GM21447 (cell line): ENCODE measurements around the gene THSD7B.
"Not testable (repeated sequence)": the region's sequence is repeated elsewhere in the genome, so short reads cannot be mapped to it uniquely, and the experiment has no call there.

ENCODE experiments used
- ATAC-seq: cut with Tn5 transposase; IDR thresholded peaks from one replicate; pipeline ENCODE4 v1.9.1; 2021; ENCODE audit not compliant: unreplicated experiment

THSD7B gene, protein sequence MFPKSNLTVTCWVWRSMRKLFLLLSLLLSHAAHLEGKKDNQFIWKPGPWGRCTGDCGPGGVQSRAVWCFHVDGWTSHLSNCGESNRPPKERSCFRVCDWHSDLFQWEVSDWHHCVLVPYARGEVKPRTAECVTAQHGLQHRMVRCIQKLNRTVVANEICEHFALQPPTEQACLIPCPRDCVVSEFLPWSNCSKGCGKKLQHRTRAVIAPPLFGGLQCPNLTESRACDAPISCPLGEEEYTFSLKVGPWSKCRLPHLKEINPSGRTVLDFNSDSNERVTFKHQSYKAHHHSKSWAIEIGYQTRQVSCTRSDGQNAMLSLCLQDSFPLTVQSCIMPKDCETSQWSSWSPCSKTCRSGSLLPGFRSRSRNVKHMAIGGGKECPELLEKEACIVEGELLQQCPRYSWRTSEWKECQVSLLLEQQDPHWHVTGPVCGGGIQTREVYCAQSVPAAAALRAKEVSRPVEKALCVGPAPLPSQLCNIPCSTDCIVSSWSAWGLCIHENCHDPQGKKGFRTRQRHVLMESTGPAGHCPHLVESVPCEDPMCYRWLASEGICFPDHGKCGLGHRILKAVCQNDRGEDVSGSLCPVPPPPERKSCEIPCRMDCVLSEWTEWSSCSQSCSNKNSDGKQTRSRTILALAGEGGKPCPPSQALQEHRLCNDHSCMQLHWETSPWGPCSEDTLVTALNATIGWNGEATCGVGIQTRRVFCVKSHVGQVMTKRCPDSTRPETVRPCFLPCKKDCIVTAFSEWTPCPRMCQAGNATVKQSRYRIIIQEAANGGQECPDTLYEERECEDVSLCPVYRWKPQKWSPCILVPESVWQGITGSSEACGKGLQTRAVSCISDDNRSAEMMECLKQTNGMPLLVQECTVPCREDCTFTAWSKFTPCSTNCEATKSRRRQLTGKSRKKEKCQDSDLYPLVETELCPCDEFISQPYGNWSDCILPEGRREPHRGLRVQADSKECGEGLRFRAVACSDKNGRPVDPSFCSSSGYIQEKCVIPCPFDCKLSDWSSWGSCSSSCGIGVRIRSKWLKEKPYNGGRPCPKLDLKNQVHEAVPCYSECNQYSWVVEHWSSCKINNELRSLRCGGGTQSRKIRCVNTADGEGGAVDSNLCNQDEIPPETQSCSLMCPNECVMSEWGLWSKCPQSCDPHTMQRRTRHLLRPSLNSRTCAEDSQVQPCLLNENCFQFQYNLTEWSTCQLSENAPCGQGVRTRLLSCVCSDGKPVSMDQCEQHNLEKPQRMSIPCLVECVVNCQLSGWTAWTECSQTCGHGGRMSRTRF (N-terminal part only)

DNA sequence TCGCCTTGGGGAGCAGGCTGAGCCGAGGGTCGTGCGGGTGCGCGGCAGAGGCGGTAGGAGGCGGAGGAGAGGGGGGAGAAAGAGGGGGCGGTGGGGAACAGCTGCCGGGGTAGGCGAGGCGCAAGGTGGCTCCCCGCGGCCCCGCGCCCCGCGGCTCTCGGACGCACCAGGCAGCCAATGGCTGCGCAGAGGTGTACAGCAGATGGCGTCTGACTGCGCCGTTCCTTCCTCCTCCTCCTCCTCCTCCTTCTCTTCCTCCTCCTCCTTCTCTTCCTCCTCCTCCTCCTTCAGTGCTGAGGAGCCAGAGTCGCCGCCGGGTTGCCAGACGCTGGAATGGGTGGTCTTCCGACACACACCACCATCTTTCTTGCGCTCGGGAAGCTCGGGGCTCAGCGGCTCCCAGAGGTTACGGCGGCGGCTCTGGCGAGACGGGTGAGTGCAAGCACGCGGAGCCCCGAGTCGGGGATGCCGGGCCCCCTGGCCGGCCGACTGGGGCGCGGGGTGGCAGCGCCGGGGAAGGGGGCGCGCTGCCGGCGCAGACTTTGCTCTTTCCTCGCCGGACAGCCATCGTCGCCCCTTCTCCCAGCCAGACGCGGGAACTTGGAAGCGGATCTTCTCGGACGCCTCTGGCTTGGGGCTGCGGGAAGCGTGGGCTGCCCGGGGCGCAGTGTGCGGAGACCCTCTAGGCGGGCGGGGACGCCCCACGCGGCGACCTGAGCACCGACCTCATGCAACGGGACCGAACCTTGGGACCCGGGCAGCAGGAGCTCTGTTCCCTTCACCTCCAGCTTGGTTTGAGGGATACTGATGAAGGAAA, at the start of gene THSD7B:
Gene THSD7B, plus strand, starts transcription at position 290 of the 817 bp plus-strand sequence. CDS start 116,634 bp downstream, outside the sequence.
- no peak for ATAC-seq

DNA sequence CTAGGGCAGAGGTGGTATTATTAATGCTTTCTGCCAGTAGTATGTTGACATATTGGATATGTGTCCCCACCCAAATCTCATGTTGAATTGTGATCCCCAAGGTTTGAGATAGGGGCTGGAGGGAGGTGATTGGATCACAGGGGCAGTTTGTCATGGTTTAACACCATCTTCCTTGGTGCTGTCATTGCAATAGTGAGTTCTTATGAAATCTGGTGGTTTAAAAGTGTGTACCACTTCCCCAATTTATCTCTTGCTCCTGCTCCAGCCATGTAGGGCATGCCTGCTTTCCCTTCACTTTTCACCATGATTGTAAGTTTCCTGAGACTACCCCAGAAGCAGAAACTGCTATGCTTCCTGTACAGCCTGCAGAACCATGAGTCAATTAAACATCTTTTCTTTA, 47.1 kb upstream of the THSD7B start:
- no peak for ATAC-seq

DNA sequence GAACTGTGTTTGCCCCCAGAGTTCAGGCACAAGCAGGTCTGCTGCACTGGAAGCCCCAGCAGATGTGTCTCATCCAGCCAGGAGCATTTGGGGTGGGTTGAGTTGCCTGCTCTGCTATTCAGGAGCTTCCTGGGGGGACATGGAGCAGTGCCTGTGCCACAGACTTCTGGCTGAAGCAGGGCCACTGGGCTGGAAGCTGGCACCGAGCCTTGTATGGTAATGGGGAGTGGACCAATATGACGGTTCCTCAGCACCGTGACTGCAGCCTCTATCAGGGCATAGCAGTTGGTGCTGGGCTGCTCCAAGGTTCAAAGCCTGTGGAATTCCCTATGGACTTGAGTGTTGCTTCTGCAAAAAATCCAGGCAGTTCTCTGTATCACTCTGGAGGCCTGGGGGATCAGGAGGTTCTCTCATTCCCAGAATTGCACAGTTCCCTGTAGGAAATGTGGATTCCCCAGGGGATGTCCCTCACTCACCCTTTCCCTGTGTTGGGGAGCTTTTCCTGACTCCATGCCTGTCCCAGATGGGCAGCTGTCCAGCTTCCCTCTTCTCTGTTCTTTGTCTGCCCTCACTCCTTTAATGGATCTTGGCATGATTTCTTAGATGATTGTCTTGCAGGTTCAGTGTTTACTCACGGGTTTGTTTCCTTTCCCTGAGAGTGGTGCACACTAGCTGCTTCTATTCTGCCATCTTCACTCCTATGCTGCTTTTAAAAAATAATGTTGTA, 37.2 kb upstream of the THSD7B start:
- no peak for ATAC-seq

DNA sequence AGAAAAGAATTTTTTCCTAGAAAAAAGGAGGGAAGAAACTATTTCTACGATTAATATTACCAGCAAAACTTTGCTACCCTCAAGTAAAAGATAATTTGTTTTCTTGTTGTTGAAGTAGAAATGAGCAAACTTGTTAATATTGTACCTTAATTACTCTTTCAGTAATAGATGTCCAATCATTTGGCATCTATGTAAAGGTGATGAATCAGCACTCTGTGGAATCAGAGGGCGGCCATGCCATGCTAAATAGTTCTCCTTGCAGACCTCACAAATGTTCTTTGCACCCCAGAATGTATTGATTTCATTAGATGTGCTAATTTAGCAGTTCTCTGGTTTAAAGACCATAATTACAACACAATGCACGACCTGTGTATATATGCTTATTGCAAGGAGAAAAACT, 29.1 kb upstream of the THSD7B start:
- ATAC-seq: no peak

DNA sequence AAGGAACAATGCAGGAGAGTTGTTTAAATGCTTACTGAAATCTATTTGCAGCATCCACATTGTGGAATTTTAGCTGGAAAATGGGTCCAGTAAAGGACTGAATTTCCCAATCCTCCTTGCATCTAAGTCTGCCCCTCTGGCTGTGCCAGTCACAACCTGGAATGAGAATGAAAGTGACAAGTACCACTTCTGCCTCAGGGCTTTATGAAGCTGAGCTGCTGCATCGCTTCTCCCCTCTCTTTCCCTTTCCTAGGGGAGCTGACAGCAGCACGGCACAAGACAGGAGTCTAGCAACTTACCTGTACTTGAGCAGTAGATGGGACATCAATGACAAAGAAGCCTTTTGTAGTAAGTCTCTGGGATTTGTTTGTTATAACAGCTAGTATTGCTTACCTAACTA, 27.3 kb upstream of the THSD7B start:
- ATAC-seq: no peak

DNA sequence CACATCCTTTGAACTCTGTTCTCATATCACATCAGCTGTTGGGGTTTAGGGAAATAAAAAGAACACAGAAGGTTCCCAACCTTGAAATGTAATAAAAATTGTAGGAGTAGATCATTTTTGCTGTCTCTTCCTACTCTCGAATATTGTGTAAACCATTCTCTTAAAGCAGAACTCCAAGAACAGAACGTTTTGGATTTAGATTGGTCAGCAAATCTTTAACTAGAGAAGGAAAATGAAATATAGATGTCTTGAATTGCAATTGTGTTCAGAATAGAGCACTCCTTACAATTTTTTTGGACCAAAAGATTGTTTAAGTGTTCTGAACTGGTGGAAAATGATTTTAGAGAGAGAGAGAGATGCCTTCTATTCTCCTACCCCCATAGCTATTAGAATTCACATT, 23.9 kb upstream of the THSD7B start:
- ATAC-seq: no peak

DNA sequence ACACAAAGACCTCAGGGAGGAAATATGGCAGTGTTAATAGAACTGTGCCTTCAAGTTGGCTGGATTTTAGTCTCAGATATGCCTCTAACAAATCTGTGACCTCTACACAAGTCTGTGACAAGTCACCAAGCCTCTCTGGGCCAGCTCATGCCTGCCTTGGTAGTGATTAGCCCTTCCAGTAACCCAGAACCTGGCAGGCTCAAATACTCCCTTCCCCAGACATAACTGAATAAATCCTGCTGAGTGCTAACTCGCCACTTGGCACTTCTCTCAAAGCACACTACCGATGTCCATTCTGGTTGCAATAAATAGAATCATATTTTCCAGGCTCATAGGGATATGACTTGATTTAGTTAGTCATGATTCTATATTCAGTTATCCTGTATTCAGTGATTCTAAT, 15.3 kb upstream of the THSD7B start:
- no peak for ATAC-seq

DNA sequence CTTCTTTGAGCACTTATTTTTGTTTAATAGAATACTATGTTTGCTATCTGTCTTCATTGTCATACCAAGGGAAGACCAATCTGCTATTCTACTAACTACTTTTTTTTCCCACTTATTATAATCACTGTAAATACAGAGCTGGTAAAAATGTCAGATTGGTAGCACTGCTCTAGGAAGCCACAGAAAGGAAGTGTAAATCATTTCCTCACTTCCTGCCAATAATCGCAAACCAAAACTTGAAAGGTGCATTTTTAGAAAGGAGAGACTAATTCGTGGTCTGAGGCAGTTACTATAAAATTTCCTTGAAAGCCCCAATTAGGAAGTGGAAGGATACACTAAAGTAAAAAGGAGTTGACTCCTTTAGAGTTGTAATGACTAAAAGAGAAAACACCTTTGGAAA, 13.9 kb upstream of the THSD7B start:
- ATAC-seq: no peak

DNA sequence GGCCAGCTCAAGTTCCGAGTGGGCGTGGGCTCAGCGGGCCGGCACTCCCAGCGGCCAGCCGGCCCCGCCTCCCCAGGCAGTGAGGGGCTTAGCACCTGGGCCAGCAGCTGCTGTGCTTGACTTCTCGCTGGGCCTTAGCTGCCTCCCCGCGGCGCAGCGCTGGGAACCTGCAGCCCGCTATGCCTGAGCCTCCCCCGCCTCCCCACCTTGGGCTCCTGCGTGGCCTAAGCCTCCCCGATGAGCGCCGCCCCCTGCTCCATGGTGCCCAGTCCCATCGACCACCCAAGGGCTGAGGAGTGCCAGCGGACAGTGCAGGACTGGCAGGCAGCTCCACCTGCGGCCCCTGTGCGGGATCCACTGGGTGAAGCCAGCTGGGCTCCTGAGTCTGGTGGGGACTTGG, 6.8 kb upstream of the THSD7B start:
- not testable (repeated sequence) for ATAC-seq

DNA sequence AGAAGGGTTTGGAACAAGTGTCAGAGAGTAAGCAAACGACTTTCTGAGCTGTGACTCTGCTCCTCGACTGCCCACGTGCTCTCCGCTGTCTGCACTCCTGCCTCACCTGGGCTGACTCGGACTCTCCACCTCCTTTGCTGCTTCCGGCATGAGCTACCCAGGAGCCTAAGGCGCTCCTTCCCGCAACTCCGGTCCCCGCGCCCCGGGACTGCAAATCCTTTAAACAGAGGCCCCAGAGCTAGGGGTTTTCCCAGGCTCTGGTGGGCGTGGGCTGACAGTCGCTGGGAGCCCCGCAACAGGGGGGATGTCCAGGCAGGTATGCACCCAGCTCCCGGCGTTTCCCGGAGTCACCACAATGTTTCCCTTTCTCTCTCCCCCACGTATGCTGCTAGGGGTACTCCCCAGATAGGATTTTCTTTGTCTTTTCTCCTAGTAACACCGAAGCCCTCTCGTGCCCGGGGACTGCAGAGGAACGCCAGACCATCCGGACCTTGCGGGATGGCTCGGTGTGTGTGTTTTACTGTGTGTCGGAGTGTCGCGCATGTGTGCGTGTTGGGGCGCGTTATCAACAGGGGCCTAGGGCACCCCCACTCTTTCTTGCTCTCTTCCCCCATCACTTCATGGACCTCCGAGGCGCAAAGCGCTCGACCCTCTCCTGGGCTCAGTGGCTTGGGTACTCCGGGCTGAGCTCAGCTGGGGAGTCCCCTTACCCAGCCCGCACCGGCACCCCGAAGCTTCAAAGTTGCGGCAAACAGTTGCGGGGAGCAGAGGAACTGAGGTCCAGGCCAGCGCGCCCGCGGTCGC, 691 bp upstream of the THSD7B start:
- ATAC-seq: no peak

DNA sequence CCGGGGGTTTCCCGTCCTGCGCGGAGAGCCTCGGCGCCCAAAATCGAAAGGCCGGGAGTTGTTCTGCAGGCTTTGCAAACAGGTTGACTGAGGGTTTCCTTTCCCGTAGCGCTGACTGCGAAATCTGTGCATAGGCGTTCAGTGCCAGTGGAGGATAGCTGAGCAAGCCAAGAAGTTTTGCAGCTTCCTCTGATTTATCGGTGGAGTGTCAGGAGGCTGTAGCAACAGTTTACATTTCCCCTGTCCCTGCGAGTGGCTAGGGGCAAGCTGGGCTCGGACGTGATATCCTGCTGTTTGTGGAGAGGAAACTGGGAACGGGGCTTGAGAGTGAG, 694 bp downstream of the THSD7B start:
- no peak for ATAC-seq

DNA sequence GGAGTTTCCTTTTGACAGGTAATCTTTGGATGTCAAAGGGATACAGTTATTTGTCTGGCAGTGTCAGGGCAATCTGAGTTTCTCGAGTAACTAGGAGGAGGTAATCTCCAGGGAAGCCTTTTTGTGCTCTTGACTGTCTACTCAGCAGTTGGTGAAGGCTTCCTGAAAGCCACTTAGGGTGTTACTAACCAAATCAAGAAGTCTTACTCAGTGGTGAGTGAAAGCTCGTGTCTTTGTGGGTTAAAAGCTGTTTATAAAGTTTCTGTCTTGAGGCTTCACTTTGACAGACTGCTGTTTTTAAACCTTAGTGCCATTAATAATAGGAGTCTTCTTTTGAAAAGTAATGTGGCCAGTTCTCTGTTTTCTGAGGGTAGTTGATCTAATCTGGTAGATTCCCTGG, 1.7 kb downstream of the THSD7B start:
- no peak for ATAC-seq

DNA sequence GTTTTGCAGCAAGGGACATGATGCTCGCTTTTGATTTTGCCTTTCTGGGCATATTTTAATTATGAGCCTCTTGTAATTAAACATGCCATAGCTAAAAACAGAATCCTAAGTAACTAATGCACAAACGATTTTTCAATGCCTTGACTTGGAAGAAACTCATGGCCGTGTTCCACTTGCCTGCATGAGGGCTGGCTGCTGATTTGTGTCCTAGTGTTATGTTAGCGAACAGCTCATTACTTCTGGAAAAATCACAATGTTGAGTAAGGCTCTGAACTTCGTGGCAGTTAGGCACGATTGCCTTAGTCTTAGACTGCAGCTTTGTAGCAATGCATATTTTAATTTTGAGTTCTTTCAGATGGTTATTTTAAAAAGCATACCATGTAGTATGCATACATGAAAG, 4.5 kb downstream of the THSD7B start:
- no peak for ATAC-seq

DNA sequence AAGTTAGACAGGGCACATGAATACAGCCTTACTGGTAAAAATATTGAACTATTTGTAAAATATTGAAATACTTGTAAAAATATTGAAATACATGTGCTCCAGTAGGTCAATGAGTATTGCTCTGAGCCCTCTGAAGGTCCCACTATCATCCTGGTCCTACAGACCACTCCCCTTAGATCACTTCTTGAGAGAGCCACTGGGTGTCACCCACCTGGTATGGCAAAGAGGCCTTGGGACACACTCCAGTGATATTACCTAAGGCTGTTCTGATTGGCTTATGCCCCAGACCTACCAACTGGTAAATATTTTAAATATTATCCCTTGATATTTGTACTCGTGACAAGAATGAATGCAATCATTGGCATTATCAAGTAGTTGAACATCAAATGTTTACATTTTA, 5.0 kb downstream of the THSD7B start:
- ATAC-seq: no peak

DNA sequence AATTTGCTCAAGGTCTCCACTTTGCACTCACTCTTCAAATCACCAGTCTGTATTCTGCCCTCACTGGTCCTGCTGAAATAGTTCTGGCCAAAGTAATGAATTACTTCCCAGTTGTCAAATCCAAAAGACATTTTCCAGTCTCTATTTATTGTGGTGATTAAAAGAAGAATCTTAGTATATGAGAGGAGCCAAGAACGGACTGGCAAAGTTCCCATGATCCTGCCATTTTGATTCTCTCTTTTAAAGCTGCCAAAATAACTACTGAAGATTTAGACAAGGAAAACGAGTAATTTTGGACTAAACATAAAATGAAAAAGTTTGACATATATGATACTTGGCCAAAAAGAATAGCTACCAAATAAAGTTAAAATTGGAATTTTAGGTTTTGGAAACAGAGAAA, 12.0 kb downstream of the THSD7B start:
- ATAC-seq: no peak

DNA sequence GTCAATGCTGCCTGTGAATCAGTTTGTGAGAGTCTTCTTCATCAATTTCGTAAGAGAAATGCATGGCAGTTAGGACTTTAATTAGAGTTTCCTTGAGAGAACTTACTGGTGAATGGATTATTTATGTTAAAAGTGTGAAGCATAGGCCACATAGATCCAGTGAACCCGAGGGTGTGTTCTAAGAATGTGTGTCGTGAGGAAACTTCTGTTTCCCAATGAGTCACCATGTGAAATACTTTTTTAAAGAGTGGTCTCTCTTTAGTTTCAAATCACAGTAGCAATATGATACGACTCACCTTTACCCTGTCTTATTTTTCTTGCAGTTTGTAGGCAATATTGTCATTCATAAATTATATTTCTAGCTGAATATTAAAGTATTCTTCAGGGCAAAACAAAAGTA, 18.5 kb downstream of the THSD7B start:
- no peak for ATAC-seq

DNA sequence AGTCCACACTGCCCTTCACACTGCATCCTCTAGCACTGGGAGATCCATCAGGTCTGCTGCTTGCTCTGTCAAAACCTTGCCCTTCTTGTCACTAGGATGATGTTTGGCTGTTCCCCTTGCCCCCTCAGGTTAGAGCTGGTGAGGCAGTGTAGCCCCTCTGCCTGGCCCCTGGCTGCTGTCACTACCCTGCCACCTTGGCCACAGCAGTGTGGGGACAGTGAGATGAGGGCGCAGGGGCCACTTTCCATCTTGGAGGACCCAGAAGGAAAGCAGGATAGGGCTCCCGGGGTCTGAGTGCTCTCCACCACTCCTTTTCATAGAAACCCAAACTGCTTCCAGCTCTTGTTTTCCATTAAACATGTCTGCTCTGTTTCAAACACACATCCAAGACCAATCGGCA, 19.9 kb downstream of the THSD7B start:
- ATAC-seq: no peak

DNA sequence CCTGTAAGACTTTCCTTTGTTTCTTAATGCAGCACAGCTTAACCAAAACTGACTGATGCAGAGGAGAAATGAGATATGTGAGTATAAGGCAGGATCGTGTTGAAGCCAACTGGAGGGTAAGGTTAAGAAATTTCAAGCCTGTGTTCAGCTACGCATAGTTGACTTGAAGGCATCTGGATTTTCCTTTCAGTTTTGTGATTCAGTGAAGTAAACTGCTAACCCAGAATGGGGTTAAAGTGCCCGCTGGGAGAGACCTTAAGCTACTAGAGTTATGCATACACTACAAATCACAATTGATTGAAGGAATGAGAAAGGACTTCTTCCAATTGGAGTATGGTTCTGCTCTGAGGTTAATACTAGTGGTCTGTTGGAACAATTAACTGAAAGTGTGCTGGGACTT, 22.6 kb downstream of the THSD7B start:
- ATAC-seq: no peak

DNA sequence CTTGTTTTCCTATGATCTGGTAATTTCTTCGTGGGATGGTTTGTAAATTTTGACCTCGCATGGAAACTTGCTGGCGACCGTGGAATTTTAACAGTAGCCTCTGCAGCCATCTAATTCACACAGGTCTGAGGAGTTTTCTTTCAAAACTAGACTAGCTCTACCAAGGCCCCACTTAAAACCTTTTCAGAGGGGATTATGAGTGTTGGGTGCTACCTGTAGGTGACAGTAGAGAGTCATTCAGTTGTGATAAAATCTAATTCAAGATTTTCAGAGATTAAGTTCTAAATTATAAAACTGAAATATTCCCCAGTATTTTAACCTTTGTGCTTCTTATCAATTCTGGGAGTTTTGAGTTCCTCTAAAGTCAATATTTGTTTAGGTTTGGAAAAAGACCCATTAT, 31.0 kb downstream of the THSD7B start:
- no peak for ATAC-seq
